ENCODE data around the gene GID4. TPM values are rescaled to one million over a fixed set of nuclear protein-coding genes. Genes with fewer than 3 reads are reported as not detected.

The GID4 gene
- total RNA-seq, 1 donor from 2014 or later = 20.1 TPM

- DNase-seq (ENCODE audit: missing footprints) (peak; percentile 7), ATAC-seq (no peak)
- intact Hi-C loops (cut with DNase I) = no loop called here
These were observed 71.5 kb downstream of the GID4 start for GRCh38 chr17:18110636-18111145.

- DNase-seq (ENCODE audit: missing footprints) = peak; percentile 50
- no peak for ATAC-seq
- intact Hi-C loops (cut with DNase I) = no loop called here
These were observed 72.2 kb downstream of the GID4 start for GRCh38 chr17:18111330-18111971.

GRCh38 chr17:18115517-18115916 lies 76.3 kb downstream of the GID4 start:
- intact Hi-C loops (cut with DNase I) = no loop called here
- DNase-seq (ENCODE audit: missing footprints) = peak; percentile 37

GRCh38 chr17:18116078-18116477 lies 76.9 kb downstream of the GID4 start:
- intact Hi-C loops (cut with DNase I) = no loop called here
- peak; percentile 27 for DNase-seq (ENCODE audit: missing footprints)
- no peak for ATAC-seq

More at GRCh38 chr17:18115517-18115916, 76.3 kb downstream of the GID4 start:
- no peak for ATAC-seq

GRCh38 chr17:18117533-18117932 lies 78.3 kb downstream of the GID4 start:
- ATAC-seq (no peak), DNase-seq (ENCODE audit: missing footprints) (peak; percentile 9)

More at GRCh38 chr17:18117533-18117932, 78.3 kb downstream of the GID4 start:
- intact Hi-C loops (cut with DNase I) = no loop called here

Other genes with a start within 250 kb of the GID4 start
- 18.9 TPM for gene SREBF1, start 202.4 kb upstream of the GID4 start, total RNA-seq
- 246 TPM for gene TOM1L2, start 67.0 kb upstream of the GID4 start, total RNA-seq
- gene DRC3, start 66.5 kb upstream of the GID4 start, total RNA-seq = 1.6 TPM
- 34.9 TPM for gene ATPAF2, start 240 bp upstream of the GID4 start, total RNA-seq
- 18.8 TPM for gene DRG2, start 48.5 kb downstream of the GID4 start, total RNA-seq
- gene MYO15A, start 69.3 kb downstream of the GID4 start, total RNA-seq = 0.51 TPM
- 183 TPM for gene ALKBH5, start 144.4 kb downstream of the GID4 start, total RNA-seq
- gene LLGL1, start 186.2 kb downstream of the GID4 start, total RNA-seq = 8.4 TPM
- gene FLII, start 219.3 kb downstream of the GID4 start, total RNA-seq = 299 TPM
- 31.3 TPM for gene MIEF2, start 221.3 kb downstream of the GID4 start, total RNA-seq